ENCODE data around the gene SELENOM.
"Not testable (repeated sequence)": the region's sequence is repeated elsewhere in the genome, so short reads cannot be mapped to it uniquely, and the experiment has no call there.

SELENOM gene

GRCh38 chr22:31073125-31073524 is 34.2 kb downstream of the SELENOM start:
- not testable (repeated sequence) for DNase-seq

GRCh38 chr22:31069691-31070314 is 37.6 kb downstream of the SELENOM start:
- not testable (repeated sequence) for DNase-seq

GRCh38 chr22:31068970-31069369 is 38.4 kb downstream of the SELENOM start:
- no peak for DNase-seq

- no peak for DNase-seq
Observed at GRCh38 chr22:31064369-31064768, 43.0 kb downstream of the SELENOM start.

GRCh38 chr22:31062566-31063230 is 44.7 kb downstream of the SELENOM start:
- DNase-seq, result no peak

- not testable (repeated sequence) for DNase-seq
Observed at GRCh38 chr22:31059663-31060062, 47.7 kb downstream of the SELENOM start.

GRCh38 chr22:31056986-31057599 is 50.3 kb downstream of the SELENOM start:
- DNase-seq, result no peak

- DNase-seq, result no peak
Observed at GRCh38 chr22:31055635-31056159, 51.7 kb downstream of the SELENOM start.

GRCh38 chr22:31055117-31055634 is 52.2 kb downstream of the SELENOM start:
- no peak for DNase-seq
